Thyroid gland (tissue), 4 donors: Measurements from ENCODE around the gene MAP7D1. TPM values are rescaled to one million over a fixed set of nuclear protein-coding genes. Genes with fewer than 3 reads are reported as not detected.

ENCODE experiments used
- DNase-seq, 2 donors: peaks; one replicate each; pipeline ENCODE4 v3.0.0-alpha.2; 2019
- H3K27ac ChIP-seq, 3 donors: fragments of 200-600 bp; sonication (generic); 1 replicate in 2 of 3; 2 replicates in 1 of 3; pipeline ENCODE4 v1.5.1; 2016 to 2019; ENCODE audit warnings: mild to moderate bottlenecking in 1 of 3, moderate library complexity in 1 of 3
- H3K27me3 ChIP-seq: fragments of 200-600 bp; sonication (generic); one replicate; pipeline ENCODE4 v1.5.1; 2019
- H3K36me3 ChIP-seq, 2 donors: fragments of 200-600 bp; sonication (generic); one replicate each; pipeline ENCODE4 v1.5.1; 2016 to 2019
- H3K4me1 ChIP-seq, 2 donors: fragments of 200-600 bp; sonication (generic); one replicate each; pipeline ENCODE4 v1.5.1; 2017 to 2019
- H3K4me3 ChIP-seq, 3 donors: fragments of 200-600 bp; sonication (generic); replicated peaks in 1 of 3; 1 replicate in 2 of 3; 2 replicates in 1 of 3; pipeline ENCODE4 v1.5.1; 2016; ENCODE audit warnings: mild to moderate bottlenecking in 1 of 3
- H3K9me3 ChIP-seq: fragments of 200-600 bp; sonication (generic); one replicate; pipeline ENCODE4 v1.5.1; 2017
- POLR2A ChIP-seq, 2 donors: fragments of 450-650 bp; IDR thresholded peaks; one replicate each; pipeline ENCODE4 v1.6.1; 2017; ENCODE audit warnings: antibody characterized with exemption in 2 of 2, mild to moderate bottlenecking in 2 of 2, moderate library complexity in 1 of 2
- WGBS, 2 donors: methylation state at CpG; one replicate each; pipeline ENCODE4 v1.1.5; 2017; 5-methylcytosine and 5-hydroxymethylcytosine counted together
- intact Hi-C: fragments of 100-400 bp; cut with DNase I; formaldehyde crosslinking; loops from one replicate; pipeline ENCODE4 v1.15.1; 2023
- total RNA-seq, 4 donors: library from RNA; depleted of rRNA; stranded (reverse); fragments of >200 nt; gene quantifications; one replicate each; pipeline ENCODE4 v1.2.3, GENCODE V29; 2016
- TF ChIP-seq, protein P1 (sequence below), 6 experiments: fragments of 200-600 bp in 3 of 6; fragments of 450-650 bp in 3 of 6; sonication (generic) in 3 of 6; IDR thresholded peaks; one replicate each; pipeline ENCODE4 v1.5.1; 2016 to 2019; ENCODE audit warnings: antibody characterized with exemption in 6 of 6, mild to moderate bottlenecking in 2 of 6, inconsistent platforms in 1 of 6, moderate library complexity in 1 of 6

Gene MAP7D1
- total RNA-seq, 4 donors from 2014 or later, result 63.6 to 75.0 (median 68.7) TPM

GRCh38 chr1:36137776-36138175 lies 18.2 kb upstream of the MAP7D1 start:
- DNase-seq, result no peak
- Histone ChIP-seq H3K9me3 (no peaks in the 10 kb centered on the region), H3K4me3 (no peak overlapping the region), H3K27me3 (no peaks in the 10 kb centered on the region), H3K4me1 (peaks cover 29 to 57% of the 10 kb centered on the region in 2 donors), H3K36me3 (peaks cover 13 to 16% of the 10 kb centered on the region in 2 donors), H3K27ac (peak overlapping the region in 2 of 3 donors; percentile 8 to 67)
- intact Hi-C loops, result loop anchor here (5.0 kb wide), 1 partner anchor 40 kb away; no protein-coding TSS in a partner anchor
- 92% methylated on average over 3 of the region's 3 CpGs for WGBS, 2 donors
- TF ChIP-seq POLR2A (IDR thresholded peaks at IDR 0.05), result no peak
- TF ChIP-seq, protein P1, sequence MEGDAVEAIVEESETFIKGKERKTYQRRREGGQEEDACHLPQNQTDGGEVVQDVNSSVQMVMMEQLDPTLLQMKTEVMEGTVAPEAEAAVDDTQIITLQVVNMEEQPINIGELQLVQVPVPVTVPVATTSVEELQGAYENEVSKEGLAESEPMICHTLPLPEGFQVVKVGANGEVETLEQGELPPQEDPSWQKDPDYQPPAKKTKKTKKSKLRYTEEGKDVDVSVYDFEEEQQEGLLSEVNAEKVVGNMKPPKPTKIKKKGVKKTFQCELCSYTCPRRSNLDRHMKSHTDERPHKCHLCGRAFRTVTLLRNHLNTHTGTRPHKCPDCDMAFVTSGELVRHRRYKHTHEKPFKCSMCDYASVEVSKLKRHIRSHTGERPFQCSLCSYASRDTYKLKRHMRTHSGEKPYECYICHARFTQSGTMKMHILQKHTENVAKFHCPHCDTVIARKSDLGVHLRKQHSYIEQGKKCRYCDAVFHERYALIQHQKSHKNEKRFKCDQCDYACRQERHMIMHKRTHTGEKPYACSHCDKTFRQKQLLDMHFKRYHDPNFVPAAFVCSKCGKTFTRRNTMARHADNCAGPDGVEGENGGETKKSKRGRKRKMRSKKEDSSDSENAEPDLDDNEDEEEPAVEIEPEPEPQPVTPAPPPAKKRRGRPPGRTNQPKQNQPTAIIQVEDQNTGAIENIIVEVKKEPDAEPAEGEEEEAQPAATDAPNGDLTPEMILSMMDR (IDR thresholded peaks at IDR 0.05), result no peak

GRCh38 chr1:36139521-36139920 lies 16.4 kb upstream of the MAP7D1 start:
- Histone ChIP-seq H3K27me3 (no peaks in the 10 kb centered on the region), H3K36me3 (peaks cover 13 to 16% of the 10 kb centered on the region in 2 donors), H3K4me1 (peaks cover 40 to 69% of the 10 kb centered on the region in 2 donors), H3K9me3 (no peaks in the 10 kb centered on the region), H3K4me3 (no peak overlapping the region), H3K27ac (peak overlapping the region; percentile 85 to 93 (median 86))
- TF ChIP-seq, protein P1 (IDR thresholded peaks at IDR 0.05), result no peak
- no peak for TF ChIP-seq POLR2A (IDR thresholded peaks at IDR 0.05)
- 85 to 92% methylated on average over 5 of the region's 5 CpGs for WGBS, 2 donors
- DNase-seq, result no peak
- intact Hi-C loops, result loop anchor here (5.0 kb wide), 1 partner anchor 42 kb away; no protein-coding TSS in a partner anchor

DNA sequence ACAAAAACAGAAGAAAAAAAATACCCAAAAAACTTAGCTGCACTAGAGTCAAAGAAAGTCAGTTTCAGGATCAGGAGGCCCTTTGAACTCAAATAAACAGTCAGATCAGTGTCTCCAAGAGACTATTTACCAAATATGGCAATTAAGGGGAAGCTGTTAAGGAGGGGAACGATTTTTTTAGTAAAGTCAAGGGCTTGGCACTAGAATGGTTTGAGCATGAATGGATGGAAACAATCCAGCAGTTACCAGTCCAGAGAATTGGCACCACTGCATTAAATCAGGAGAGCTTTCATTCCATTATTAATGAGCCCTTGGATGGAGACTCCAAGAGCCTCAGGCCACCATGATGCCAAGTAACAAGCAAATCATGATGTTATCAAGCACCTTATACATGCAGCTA lies 13.8 kb upstream of the MAP7D1 start:
- Histone ChIP-seq H3K4me1 (peaks cover 30 to 52% of the 10 kb centered on the region in 2 donors), H3K4me3 (no peak overlapping the region), H3K9me3 (no peaks in the 10 kb centered on the region), H3K27ac (peak overlapping the region; percentile 86 to 96 (median 93)), H3K27me3 (no peaks in the 10 kb centered on the region), H3K36me3 (peaks cover 11 to 16% of the 10 kb centered on the region in 2 donors)
- peak; percentile 47 to 49 for DNase-seq
- intact Hi-C loops, result no loop called here
- TF ChIP-seq, protein P1 (IDR thresholded peaks at IDR 0.05), result no peak
- TF ChIP-seq POLR2A (IDR thresholded peaks at IDR 0.05), result peak in 1 of 2 donors; percentile 34
- 6 to 9% methylated on average over 1 of the region's 1 CpG for WGBS, 2 donors

- peak overlapping the region; percentile 86 to 96 (median 93) for H3K27ac ChIP-seq
- no peak overlapping the region for H3K4me3 ChIP-seq
- intact Hi-C loops, result no loop called here
- peaks cover 39 to 64% of the 10 kb centered on the region in 2 donors for H3K4me1 ChIP-seq
- H3K9me3 ChIP-seq, result no peaks in the 10 kb centered on the region
- H3K36me3 ChIP-seq, result peaks cover 0 to 5% of the 10 kb centered on the region in 2 donors
- TF ChIP-seq, protein P1 (IDR thresholded peaks at IDR 0.05), result no peak
- TF ChIP-seq POLR2A (IDR thresholded peaks at IDR 0.05), result no peak
- 87 to 91% methylated on average over 4 of the region's 4 CpGs for WGBS, 2 donors
- no peak for DNase-seq
- H3K27me3 ChIP-seq, result no peaks in the 10 kb centered on the region
Measured at GRCh38 chr1:36143424-36143823, 12.5 kb upstream of the MAP7D1 start.

- no peak overlapping the region for H3K4me3 ChIP-seq
- no peaks in the 10 kb centered on the region for H3K27me3 ChIP-seq
- TF ChIP-seq, protein P1 (IDR thresholded peaks at IDR 0.05), result no peak
- no peak for TF ChIP-seq POLR2A (IDR thresholded peaks at IDR 0.05)
- H3K36me3 ChIP-seq, result no peaks in the 10 kb centered on the region
- WGBS, 2 donors, result 84 to 97% methylated on average over 2 of the region's 2 CpGs
- no peaks in the 10 kb centered on the region for H3K9me3 ChIP-seq
- peak overlapping the region; percentile 86 to 96 (median 93) for H3K27ac ChIP-seq
- DNase-seq, result no peak
- intact Hi-C loops, result no loop called here
- peaks cover 43 to 66% of the 10 kb centered on the region in 2 donors for H3K4me1 ChIP-seq
Measured at GRCh38 chr1:36144413-36144812, 11.5 kb upstream of the MAP7D1 start.
